GM19193 (cell line): Measurements from ENCODE around the gene UROC1.

Source experiments
- POLR2A ChIP-seq: IDR thresholded peaks from 4 replicates; pipeline ENCODE4 v1.6.1; 2011; ENCODE audit not compliant: insufficient read depth, insufficient read length; ENCODE audit errors: extremely low read depth

The UROC1 gene

DNA sequence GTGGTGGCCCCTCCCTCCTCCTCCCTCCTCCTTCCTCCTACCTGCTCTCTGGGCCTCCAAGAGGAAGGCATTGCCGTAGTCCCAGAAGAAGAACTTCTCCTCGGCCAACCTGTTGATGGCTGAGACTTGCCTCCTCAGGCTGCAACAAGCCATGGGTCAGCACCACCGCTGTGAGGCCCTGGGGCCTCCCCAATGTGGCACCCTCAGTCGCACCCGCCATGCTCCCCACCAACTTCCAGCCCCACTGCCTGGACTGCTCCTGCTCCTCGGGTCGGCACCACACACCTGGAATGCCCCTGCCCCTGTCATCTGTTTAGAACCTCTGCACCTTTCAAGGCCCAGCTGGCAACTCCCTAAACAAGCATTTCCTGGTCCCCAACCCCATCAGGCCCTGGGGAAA, 17.6 kb downstream of the UROC1 start:
- no peak for TF ChIP-seq POLR2A

- no peak for TF ChIP-seq POLR2A
Observed at GRCh38 chr3:126499401-126499800, 18.2 kb downstream of the UROC1 start.

DNA sequence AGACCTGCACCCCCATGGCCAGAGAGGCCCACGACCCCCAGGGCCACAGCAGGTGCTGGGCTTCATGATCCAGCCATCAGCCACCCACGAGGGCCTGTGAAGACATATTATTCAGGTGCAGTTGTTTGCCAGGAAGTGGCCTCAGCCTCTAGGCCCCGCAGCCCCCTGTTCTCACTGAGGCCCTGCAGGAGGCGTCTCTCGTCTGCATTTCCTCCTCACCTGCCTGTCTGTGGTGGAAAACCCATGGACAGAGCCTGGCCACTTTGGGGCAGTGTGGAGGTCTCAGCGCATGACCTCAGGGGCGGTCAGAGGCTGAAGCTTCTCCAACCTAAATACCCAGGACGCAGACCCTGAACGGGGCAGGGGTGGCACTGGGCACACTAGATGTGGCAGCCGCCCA, 18.6 kb downstream of the UROC1 start:
- TF ChIP-seq POLR2A, result no peak

- TF ChIP-seq POLR2A, result no peak
Observed at GRCh38 chr3:126498461-126498860, 19.1 kb downstream of the UROC1 start.

DNA sequence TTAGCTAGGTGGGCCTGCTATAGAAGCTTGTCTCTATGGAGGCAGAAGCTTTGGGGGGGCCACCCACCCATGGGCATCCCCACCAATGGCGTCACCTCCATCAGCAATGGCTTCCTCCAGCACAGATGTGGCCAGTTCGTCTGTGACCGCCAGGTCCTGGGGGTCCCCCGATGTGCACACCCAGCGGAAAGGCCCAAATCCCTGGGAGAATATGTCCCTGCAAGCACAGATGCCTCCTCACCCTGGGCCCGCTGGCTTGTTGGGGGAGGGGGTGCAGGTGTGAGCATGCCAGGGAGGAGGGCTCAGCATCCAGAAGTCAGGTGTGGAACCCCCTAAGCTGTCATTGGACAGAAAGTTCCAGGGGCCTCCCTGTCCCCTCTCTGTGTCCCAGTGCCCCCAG, 19.6 kb downstream of the UROC1 start:
- no peak for TF ChIP-seq POLR2A

- no peak for TF ChIP-seq POLR2A
Observed at GRCh38 chr3:126496894-126497850, 20.4 kb downstream of the UROC1 start.

- TF ChIP-seq POLR2A, result no peak
Observed at GRCh38 chr3:126495786-126496185, 21.8 kb downstream of the UROC1 start.

GRCh38 chr3:126494970-126495230, 22.7 kb downstream of the UROC1 start:
- no peak for TF ChIP-seq POLR2A

DNA sequence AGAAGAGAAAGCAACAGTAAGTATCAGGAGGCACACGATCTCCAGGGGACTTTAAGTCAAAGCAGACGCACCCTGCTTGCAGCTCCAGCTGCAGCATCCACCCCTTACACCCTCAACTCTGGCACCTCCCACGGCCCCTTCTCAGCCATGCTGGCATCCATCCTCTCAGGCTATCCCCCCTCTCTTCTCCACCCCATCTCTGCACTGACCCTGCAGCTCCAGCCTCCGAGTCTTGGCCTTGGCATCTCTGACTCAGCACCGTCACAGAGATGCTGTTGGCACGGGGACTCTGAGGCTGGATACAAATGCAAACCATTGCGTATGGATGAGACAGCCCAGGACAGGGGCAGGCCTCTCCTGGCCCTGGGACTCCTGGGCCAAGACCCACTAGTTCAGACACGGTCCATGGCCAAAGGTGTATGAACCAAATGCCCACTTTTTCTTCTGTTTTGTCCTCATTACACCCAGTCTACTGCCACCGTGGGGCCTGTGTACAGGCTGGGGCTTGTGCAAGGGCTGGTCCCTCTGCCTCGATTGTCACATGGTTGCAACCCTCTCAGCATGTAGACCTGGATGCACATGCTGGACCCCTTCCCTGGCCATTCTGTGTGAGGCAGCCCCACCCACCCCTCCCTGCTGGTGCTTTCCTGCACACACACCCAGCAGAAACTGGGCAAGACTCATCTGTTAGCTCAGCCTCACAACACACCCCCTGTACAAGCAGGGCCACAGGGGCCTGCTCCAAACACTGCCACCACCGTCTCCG, 23.2 kb downstream of the UROC1 start:
- no peak for TF ChIP-seq POLR2A

DNA sequence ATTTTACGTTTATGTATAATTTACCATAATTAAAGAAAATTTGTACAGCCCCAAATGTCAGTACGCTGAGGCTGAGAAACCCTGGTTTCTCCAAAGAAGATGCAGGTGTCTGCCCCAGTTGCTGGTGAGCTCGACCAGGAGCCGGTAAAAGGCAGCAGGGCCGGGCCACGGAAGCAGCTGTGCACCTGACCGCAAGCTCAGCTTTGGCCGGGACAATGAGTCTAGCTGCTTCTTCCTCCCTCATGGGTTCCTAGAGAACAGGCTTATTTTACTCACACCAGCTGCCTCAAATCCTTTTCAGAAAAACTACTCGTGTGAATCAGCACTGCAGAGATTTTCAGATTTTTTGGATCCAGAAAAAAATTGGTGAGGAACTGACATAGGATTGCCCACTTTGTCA, 23.8 kb downstream of the UROC1 start:
- no peak for TF ChIP-seq POLR2A

DNA sequence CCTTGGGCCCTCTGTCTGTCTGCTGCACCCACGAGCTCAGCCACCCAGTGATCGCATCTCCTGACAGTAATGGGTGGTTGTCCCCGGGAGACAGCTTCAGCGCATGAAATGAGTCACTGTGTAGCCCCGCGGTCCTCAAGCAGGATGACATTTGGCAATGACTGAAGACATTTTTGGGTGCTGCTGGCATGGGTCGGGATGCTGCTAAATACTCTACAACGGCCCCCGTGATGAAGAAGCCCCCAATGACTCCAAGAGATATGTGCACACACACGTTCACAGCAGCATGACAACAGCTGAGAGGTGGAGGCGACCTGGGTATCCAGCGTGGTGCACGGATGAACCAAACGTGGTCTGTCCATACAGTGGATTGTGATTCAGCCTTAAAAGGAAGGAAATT, 24.5 kb downstream of the UROC1 start:
- no peak for TF ChIP-seq POLR2A

GRCh38 chr3:126491221-126492013, 26.2 kb downstream of the UROC1 start:
- TF ChIP-seq POLR2A, result no peak

- no peak for TF ChIP-seq POLR2A
Observed at GRCh38 chr3:126490619-126491018, 27.0 kb downstream of the UROC1 start.

DNA sequence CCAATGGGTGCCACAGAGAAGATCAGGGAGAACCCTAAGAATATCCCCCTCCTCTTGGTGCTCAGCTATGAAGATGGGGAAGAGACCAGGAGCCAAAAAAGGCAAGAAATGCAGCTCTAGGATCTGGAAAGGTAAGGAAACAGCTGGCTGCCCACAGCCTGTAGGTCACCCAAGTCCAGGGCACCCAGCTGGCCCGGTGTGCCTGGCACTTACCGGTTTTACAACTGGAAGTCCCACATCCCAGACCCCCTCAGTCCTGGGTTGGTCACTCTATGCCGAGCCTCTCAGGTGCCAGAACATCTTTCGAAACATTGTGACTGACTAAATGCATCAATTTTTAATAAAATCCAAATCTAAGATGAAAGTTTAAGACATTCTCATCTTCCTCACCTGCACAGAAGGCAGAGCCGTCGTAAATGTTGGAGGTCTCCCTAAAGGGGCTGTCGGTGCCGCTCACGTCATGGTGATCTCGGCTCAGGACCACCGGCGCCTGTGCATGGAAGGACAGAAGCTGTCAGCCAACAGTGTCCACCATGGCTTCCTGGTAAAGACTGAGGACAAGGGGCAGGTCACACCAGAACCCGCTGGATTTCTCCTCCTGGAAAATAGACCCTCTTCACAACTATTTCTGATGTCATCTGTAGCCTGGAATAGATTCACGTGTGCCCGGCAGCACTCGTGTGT, 28.5 kb downstream of the UROC1 start:
- TF ChIP-seq POLR2A, result no peak

DNA sequence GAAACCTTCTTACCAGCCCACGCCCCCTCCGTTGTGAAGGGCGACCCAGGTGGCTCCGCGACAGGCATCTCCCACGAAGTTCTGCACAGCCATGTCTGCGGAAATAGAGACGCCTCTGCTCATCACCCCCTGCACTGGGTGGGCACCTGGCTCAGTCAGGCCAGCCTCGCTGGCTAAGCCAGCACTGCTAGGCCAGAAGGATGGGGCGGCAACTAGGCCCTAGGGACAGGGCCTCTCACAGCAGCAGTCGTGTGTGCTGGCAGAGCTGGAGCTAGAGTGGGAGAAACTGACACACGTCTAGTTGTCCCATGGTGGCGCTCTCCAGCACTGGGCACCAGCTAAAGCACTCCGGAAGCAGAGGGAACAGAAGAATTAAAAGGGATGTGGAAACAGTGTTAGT, 29.4 kb downstream of the UROC1 start:
- TF ChIP-seq POLR2A, result no peak

DNA sequence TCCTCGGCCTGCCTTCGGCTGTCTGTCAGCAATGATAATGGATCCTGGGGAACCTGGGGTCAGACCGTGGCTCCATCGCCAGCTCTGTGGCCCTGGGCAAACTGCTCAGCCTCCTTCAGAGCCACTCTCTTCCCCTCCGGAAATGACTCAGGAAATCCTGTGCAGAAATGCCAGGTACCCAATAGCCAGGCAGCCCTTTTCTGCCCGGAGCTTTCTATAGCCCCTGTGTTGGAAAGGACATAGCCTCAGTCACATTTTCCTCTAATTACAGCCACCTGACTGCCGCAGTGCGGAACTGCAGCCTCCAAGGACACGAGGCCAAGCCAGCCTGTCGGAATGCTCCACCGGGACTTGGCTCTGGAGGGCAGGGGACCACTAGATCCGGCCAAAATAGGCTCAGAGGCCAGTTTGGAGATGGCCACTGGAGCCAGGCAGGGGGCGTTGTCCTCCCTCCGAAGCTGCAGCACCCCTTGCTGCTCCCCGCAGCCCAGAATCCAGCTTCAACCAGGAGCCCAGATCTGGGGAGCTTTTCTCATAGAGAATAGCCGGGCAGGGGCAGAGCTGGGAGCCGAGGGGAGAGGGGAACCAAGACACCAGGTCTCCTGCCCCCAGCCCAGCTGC, 30.3 kb downstream of the UROC1 start:
- no peak for TF ChIP-seq POLR2A
